SK-MEL-5 (cell line): Measurements from ENCODE around the gene APPL2. TPM values are rescaled to one million over a fixed set of nuclear protein-coding genes. Genes with fewer than 3 reads are reported as not detected.

Experiments used
- DNase-seq: peaks from one replicate; pipeline ENCODE4 v3.0.0-alpha.2; 2016; ENCODE audit warnings: low read depth, low spot score
- in situ Hi-C: cut with HindIII; loops from 2 replicates; pipeline ENCODE4 v1.10.0; 2016; ENCODE audit warnings: low sequenced_read_pairs, high pct_unique_total_duplicates, low pct_unique_long_range_greater_than_20kb
- total RNA-seq: library from RNA; depleted of rRNA; stranded (reverse); fragments of >200 nt; shearing (Covaris generic); gene quantifications from 2 replicates; pipeline ENCODE4 v1.2.3, GENCODE V29; 2014

APPL2 gene
- total RNA-seq, 1 experiment from 2014 or later: 37.3 TPM

DNA sequence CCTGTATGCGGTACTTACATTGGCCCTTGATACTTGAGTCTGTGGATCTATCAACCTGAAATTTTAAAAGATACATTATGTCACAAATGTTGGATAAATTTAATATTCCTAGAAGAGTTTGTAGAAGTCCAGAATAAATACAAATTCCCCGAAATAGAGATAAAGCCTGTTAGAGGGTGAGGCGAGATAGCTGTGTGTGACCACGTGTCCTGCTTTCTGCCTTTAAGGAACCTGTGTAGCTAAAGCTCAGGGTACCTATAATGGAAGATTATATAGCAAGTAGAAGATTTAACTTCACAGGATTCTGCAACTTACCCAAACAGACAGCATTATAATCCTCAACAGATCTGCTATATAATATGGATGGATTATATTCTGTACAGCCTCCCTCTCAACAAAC, 58.8 kb downstream of the APPL2 start:
- no peak for DNase-seq
- in situ Hi-C loops: no loop called here

- no peak for DNase-seq
- in situ Hi-C loops: no loop called here
These were observed 60.5 kb downstream of the APPL2 start for GRCh38 chr12:105175397-105175990.

GRCh38 chr12:105171691-105172436, 64.1 kb downstream of the APPL2 start:
- in situ Hi-C loops: no loop called here
- no peak for DNase-seq

DNA sequence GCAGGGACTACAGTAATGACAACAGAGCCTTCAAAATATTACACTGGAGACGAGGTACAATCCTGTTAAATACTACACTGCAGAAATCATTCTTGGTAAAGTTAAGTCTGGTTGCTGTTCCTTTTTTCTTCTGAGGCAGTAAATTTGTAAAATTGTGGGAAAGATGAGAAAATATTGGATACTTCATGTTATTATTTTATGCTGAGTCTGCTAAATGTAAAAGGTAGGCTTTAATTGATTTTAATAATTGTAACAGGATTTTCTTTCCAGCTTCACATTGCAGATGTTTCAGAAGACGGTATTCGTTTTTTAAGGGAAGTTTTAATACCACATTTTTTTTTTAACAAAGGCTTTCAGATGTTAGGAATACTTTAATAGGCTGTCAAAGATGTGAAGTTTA, 65.8 kb downstream of the APPL2 start:
- in situ Hi-C loops: no loop called here
- no peak for DNase-seq

GRCh38 chr12:105168006-105168405, 68.0 kb downstream of the APPL2 start:
- in situ Hi-C loops: no loop called here

GRCh38 chr12:105167346-105167745, 68.6 kb downstream of the APPL2 start:
- no peak for DNase-seq
- in situ Hi-C loops: no loop called here

More at GRCh38 chr12:105168006-105168405, 68.0 kb downstream of the APPL2 start:
- no peak for DNase-seq

DNA sequence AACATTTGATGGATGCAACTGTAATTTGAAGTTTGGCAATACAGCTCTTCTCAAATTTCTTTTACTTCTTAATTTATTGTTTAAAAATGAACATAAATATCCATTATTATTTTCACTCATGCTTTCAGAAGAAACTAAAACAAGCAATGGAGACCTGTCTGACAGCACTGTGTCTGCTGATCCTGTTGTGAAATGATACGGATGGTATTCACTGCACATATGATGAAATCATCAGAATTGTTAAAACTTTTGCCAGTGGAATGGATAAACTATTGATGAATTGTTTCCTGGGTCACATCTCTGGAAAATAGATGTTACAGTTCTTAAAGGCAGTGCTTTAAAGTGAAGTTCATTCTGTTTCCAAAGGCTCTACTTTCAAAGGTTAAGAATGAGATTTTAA, 69.2 kb downstream of the APPL2 start:
- DNase-seq: no peak
- in situ Hi-C loops: no loop called here

GRCh38 chr12:105164068-105164467, 71.9 kb downstream of the APPL2 start:
- no peak for DNase-seq
- in situ Hi-C loops: no loop called here

DNA sequence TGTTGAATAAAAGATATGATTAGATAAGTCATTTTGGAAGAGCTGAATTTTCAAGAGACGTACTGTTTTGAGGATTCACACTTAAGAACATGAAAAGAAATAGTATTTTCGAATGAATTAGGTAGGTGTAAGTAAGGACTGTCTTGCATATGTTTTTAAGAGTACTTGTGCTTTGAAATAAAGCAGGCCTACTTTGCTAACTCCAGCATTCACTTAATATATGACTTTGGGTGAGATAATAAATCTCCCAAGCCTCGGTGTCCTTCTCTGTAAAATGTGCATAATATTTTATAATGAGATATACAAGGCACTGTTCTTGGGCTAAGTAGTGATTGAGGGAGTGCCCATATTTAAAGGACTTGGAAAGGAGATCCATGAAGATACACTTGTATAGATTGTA, 73.8 kb downstream of the APPL2 start:
- in situ Hi-C loops: no loop called here
- DNase-seq: no peak

GRCh38 chr12:105158876-105159275, 77.1 kb downstream of the APPL2 start:
- in situ Hi-C loops: no loop called here
- no peak for DNase-seq

- no peak for DNase-seq
- in situ Hi-C loops: no loop called here
These were observed 78.4 kb downstream of the APPL2 start for GRCh38 chr12:105157606-105158005.

- no peak for DNase-seq
- in situ Hi-C loops: no loop called here
These were observed 79.7 kb downstream of the APPL2 start for GRCh38 chr12:105156260-105156659.

- no peak for DNase-seq
- in situ Hi-C loops: no loop called here
These were observed 93.7 kb downstream of the APPL2 start for GRCh38 chr12:105142259-105142658.

- in situ Hi-C loops: no loop called here
- DNase-seq: no peak
These were observed 94.6 kb downstream of the APPL2 start for GRCh38 chr12:105141320-105141922.

DNA sequence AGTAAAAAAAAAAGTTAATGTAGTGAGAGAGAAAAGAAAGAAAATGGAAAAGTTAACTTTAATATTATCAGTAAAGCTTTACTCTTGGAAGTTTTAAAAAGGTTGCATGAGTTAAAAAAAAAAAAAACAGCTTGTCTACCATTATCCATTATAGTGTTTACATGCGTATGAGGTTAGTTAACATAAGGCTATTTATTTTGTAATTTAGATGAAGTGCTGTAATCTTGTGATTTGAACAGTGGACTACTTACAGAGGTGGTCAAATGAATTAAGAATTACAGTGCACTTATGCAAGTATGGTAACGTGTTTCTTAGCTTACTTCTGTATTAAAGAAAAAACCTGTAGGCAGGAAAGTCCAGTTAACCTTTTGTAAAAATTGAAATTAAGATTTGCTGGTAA, 97.7 kb downstream of the APPL2 start:
- no peak for DNase-seq
- in situ Hi-C loops: no loop called here
